ENCODE results near the gene ANKRD17. TPM values are rescaled to one million over a fixed set of nuclear protein-coding genes. Genes with fewer than 3 reads are reported as not detected.

The ANKRD17 gene
- total and polyA plus RNA-seq, 2 of the 4 experiments (the other 2 are of a cell fraction): 28.5 to 75.3 TPM

DNA sequence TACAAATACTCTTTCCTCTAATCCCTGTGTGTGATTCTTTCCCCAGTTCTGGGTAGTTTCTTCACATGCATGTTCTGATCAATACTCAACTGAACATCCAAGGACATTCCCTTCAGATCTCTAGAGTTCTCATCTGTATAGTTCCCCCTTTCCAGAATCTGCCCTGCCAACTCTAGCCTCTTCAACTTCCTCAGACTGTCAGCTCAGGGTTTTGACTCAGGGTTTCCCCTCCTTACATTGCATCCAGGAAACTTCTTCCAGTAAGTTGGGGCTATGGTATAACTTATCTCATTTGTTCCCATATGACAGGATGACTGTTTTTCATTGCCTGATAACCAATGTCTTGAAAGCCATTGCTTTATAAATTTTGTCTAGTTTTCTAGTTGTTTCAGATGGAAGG, 14.2 kb upstream of the ANKRD17 start:
- in situ Hi-C loops (cut with MboI; ENCODE audit: low sequenced_read_pairs): no loop called here
- POLR2A ChIA-PET (ENCODE audit: unreplicated experiment): no interaction called here
- BruUV-seq (replicated peaks): no TSS peak

More for the DNA sequence above, 14.2 kb upstream of the ANKRD17 start:
- Histone ChIP-seq H3K18ac (ENCODE audit: low read depth, low read length) (no peak overlapping the region), H3K9ac (ENCODE audit: low read depth, low read length) (no peak overlapping the region), H3K14ac (replicated peaks; ENCODE audit: low read depth, low read length) (no peak overlapping the region), H4K20me1 (ENCODE audit: insufficient read depth, low read length) (no peaks in the 10 kb centered on the region), H3K23ac (ENCODE audit: low read depth, low read length) (no peak overlapping the region), H2AK9ac (replicated peaks; ENCODE audit: low read depth, low read length, poor library complexity) (no peak overlapping the region), H2BK15ac (ENCODE audit: low read depth, low read length) (no peak overlapping the region), H2AFZ (replicated peaks; ENCODE audit: low read length, poor library complexity) (no peak overlapping the region), H3K4me1 (ENCODE audit: control insufficient read depth, insufficient read depth, low read length) (peaks cover 2% of the 10 kb centered on the region; the same call in 1 of the 2 replicates), H3K79me1 (ENCODE audit: low read depth in 1 of 2, low read length in 2 of 2) (no peaks in the 10 kb centered on the region), H3K9me1 (ENCODE audit: insufficient read depth, low read length) (no peaks in the 10 kb centered on the region), H3K27ac (ENCODE audit: insufficient read depth, low read length) (no peak overlapping the region), H3K27me3 (ENCODE audit: control insufficient read depth, insufficient read depth, low read length) (no peaks in the 10 kb centered on the region), H3K36me3 (ENCODE audit: control insufficient read depth, insufficient read depth, low read length) (no peaks in the 10 kb centered on the region), H2AK5ac (ENCODE audit: low read depth, low read length) (no peak overlapping the region), H3K4me3 (ENCODE audit: insufficient read depth, low read depth, low read length) (no peak overlapping the region), H2BK5ac (ENCODE audit: low read depth, low read length, poor library complexity, severe bottlenecking) (no peak overlapping the region), H3K4ac (ENCODE audit: low read depth, low read length) (no peak overlapping the region), H4K91ac (ENCODE audit: insufficient read depth, low read depth, low read length) (no peak overlapping the region), H3K9me3 (ENCODE audit: control insufficient read depth, insufficient read depth, low read length) (no peaks in the 10 kb centered on the region; the same call in 1 of the 2 replicates), H3K4me2 (ENCODE audit: low read depth, low read length) (no peak overlapping the region), H4K8ac (ENCODE audit: low read depth in 2 of 2, low read length in 2 of 2) (no peak overlapping the region), H2BK120ac (ENCODE audit: low read depth, low read length) (no peak overlapping the region), H2BK20ac (ENCODE audit: low read depth, low read length) (no peak overlapping the region), H4K5ac (ENCODE audit: low read depth, low read length) (no peak overlapping the region), H3K56ac (ENCODE audit: extremely low read depth, insufficient read depth, low read length) (no peak overlapping the region)
- CTCF ChIA-PET: no interaction called here
- intact Hi-C loops (cut with micrococcal nuclease) (no loop called here), dilution Hi-C loops (cut with HindIII; ENCODE audit: low sequenced_read_pairs, unreplicated experiment) (no loop called here)
- DNase-seq (no peak), ATAC-seq (ENCODE audit: low read depth) (no peak)
- no peak for TF ChIP-seq FOS (IDR thresholded peaks at IDR 0.05; ENCODE audit: low read depth, low read length)
- no peak for TF ChIP-seq BHLHE40 (IDR thresholded peaks at IDR 0.05; ENCODE audit: low read depth, low read length)
- TF ChIP-seq NFE2L2 (IDR thresholded peaks at IDR 0.05; ENCODE audit: low read depth, low read length): no peak
- TF ChIP-seq CEBPB (IDR thresholded peaks at IDR 0.05; ENCODE audit: low read depth, low read length): no peak
- no peak for TF ChIP-seq POLR2A (IDR thresholded peaks at IDR 0.05; ENCODE audit: low read depth, low read length)
- TF ChIP-seq MXI1 (IDR thresholded peaks at IDR 0.05; ENCODE audit: borderline replicate concordance, low read depth, low read length): no peak
- TF ChIP-seq, protein P1, sequence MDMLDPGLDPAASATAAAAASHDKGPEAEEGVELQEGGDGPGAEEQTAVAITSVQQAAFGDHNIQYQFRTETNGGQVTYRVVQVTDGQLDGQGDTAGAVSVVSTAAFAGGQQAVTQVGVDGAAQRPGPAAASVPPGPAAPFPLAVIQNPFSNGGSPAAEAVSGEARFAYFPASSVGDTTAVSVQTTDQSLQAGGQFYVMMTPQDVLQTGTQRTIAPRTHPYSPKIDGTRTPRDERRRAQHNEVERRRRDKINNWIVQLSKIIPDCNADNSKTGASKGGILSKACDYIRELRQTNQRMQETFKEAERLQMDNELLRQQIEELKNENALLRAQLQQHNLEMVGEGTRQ (IDR thresholded peaks at IDR 0.05; ENCODE audit: low read depth, low read length): no peak
- TF ChIP-seq CHD1 (IDR thresholded peaks at IDR 0.05; ENCODE audit: low read depth, low read length): no peak
- TF ChIP-seq, protein P2, sequence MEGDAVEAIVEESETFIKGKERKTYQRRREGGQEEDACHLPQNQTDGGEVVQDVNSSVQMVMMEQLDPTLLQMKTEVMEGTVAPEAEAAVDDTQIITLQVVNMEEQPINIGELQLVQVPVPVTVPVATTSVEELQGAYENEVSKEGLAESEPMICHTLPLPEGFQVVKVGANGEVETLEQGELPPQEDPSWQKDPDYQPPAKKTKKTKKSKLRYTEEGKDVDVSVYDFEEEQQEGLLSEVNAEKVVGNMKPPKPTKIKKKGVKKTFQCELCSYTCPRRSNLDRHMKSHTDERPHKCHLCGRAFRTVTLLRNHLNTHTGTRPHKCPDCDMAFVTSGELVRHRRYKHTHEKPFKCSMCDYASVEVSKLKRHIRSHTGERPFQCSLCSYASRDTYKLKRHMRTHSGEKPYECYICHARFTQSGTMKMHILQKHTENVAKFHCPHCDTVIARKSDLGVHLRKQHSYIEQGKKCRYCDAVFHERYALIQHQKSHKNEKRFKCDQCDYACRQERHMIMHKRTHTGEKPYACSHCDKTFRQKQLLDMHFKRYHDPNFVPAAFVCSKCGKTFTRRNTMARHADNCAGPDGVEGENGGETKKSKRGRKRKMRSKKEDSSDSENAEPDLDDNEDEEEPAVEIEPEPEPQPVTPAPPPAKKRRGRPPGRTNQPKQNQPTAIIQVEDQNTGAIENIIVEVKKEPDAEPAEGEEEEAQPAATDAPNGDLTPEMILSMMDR (conservative IDR thresholded peaks at IDR 0.05; ENCODE audit: low read depth, low read length): no peak
- TF ChIP-seq SMC3 (IDR thresholded peaks at IDR 0.05; ENCODE audit: low read depth, low read length): no peak
- no peak for TF ChIP-seq RFX5 (IDR thresholded peaks at IDR 0.05; ENCODE audit: low read depth, low read length)
- TF ChIP-seq RCOR1 (IDR thresholded peaks at IDR 0.05; ENCODE audit: insufficient replicate concordance, low read length): no peak
- no peak for TF ChIP-seq MAFK (IDR thresholded peaks at IDR 0.05; ENCODE audit: low read depth, low read length)
- no peak for TF ChIP-seq RAD21 (IDR thresholded peaks at IDR 0.05; ENCODE audit: low read length)

Data from IMR-90 (cell line).